SK-N-SH treated with all-trans-retinoic acid at 6 μM for 48 hours (cell line): ENCODE results near the gene L1CAM.

ENCODE experiments used
- ATAC-seq: fragments of 200-7000 bp; cut with Tn5 transposase; 3 replicates; pipeline ENCODE4 v1.9.1; 2020; ENCODE audit warnings: mild to moderate bottlenecking, moderate library complexity
- CSDC2 ChIP-seq: fragments of 250-450 bp; sonication (Bioruptor Pico); IDR thresholded peaks from 2 replicates; pipeline ENCODE4 v1.5.0; 2020; ENCODE audit warnings: mild to moderate bottlenecking, moderate library complexity
- ESRRG ChIP-seq: fragments of 250-450 bp; sonication (Bioruptor Pico); IDR thresholded peaks from 2 replicates; pipeline ENCODE4 v1.6.1; 2021; ENCODE audit warnings: mild to moderate bottlenecking
- GLIS3 ChIP-seq: fragments of 250-450 bp; sonication (Bioruptor Pico); IDR thresholded peaks from 2 replicates; pipeline ENCODE4 v1.5.0; 2020; ENCODE audit warnings: mild to moderate bottlenecking, moderate library complexity
- ISL1 ChIP-seq: fragments of 250-450 bp; sonication (Bioruptor Pico); IDR thresholded peaks from 2 replicates; pipeline ENCODE4 v2.1.2; 2022; ENCODE audit warnings: mild to moderate bottlenecking, moderate library complexity
- OSR1 ChIP-seq: fragments of 250-450 bp; sonication (Bioruptor Pico); IDR thresholded peaks from 2 replicates; pipeline ENCODE4 v1.8.0; 2022; ENCODE audit warnings: moderate library complexity, mild to moderate bottlenecking, inconsistent platforms
- PPARA ChIP-seq: fragments of 250-450 bp; sonication (Bioruptor Pico); IDR thresholded peaks from 2 replicates; pipeline ENCODE4 v1.5.0; 2020; ENCODE audit warnings: mild to moderate bottlenecking, borderline replicate concordance
- RARB ChIP-seq: fragments of 250-450 bp; sonication (Bioruptor Pico); IDR thresholded peaks from 2 replicates; pipeline ENCODE4 v1.8.0; 2021; ENCODE audit warnings: mild to moderate bottlenecking, moderate library complexity
- SNAI2 ChIP-seq: fragments of 250-450 bp; sonication (Bioruptor Pico); IDR thresholded peaks from 2 replicates; pipeline ENCODE4 v1.5.0; 2020; ENCODE audit warnings: mild to moderate bottlenecking, moderate library complexity
- TCF4 ChIP-seq: fragments of 250-450 bp; sonication (Bioruptor Pico); IDR thresholded peaks from 2 replicates; pipeline ENCODE4 v1.8.0; 2021; ENCODE audit warnings: mild to moderate bottlenecking, moderate library complexity, borderline replicate concordance
- TOX ChIP-seq: fragments of 250-450 bp; sonication (Bioruptor Pico); IDR thresholded peaks from 2 replicates; pipeline ENCODE4 v1.8.0; 2021; ENCODE audit warnings: mild to moderate bottlenecking, moderate library complexity, borderline replicate concordance
- ZFP3 ChIP-seq: fragments of 250-450 bp; sonication (Bioruptor Pico); IDR thresholded peaks from 2 replicates; pipeline ENCODE4 v1.5.0; 2020; ENCODE audit warnings: mild to moderate bottlenecking, moderate library complexity
- ZFP30 ChIP-seq: fragments of 450-650 bp; formaldehyde crosslinking; IDR thresholded peaks from 2 replicates; pipeline ENCODE4 v1.5.0; 2022; ENCODE audit warnings: mild to moderate bottlenecking, moderate library complexity
- ZNF70 ChIP-seq: fragments of 450-650 bp; formaldehyde crosslinking; IDR thresholded peaks from 2 replicates; pipeline ENCODE4 v1.5.0; 2020; ENCODE audit warnings: mild to moderate bottlenecking, moderate library complexity
- TF ChIP-seq, protein P1 (sequence below): fragments of 250-450 bp; sonication (Bioruptor Pico); IDR thresholded peaks from 2 replicates; pipeline ENCODE4 v1.5.0; 2020; ENCODE audit warnings: mild to moderate bottlenecking, moderate library complexity
- TF ChIP-seq, protein P2 (sequence below): fragments of 250-450 bp; sonication (Bioruptor Pico); IDR thresholded peaks from 2 replicates; pipeline ENCODE4 v1.5.1; 2020; ENCODE audit warnings: low read depth, mild to moderate bottlenecking, moderate library complexity
- TF ChIP-seq, protein P3 (sequence below): fragments of 250-450 bp; sonication (Bioruptor Pico); IDR thresholded peaks from 2 replicates; pipeline ENCODE4 v1.8.0; 2020; ENCODE audit warnings: mild to moderate bottlenecking, moderate library complexity, borderline replicate concordance
- TF ChIP-seq, protein P4 (sequence below): fragments of 250-450 bp; sonication (Bioruptor Pico); IDR thresholded peaks from 2 replicates; pipeline ENCODE4 v1.5.1; 2021; ENCODE audit warnings: mild to moderate bottlenecking, moderate library complexity

The L1CAM gene

DNA sequence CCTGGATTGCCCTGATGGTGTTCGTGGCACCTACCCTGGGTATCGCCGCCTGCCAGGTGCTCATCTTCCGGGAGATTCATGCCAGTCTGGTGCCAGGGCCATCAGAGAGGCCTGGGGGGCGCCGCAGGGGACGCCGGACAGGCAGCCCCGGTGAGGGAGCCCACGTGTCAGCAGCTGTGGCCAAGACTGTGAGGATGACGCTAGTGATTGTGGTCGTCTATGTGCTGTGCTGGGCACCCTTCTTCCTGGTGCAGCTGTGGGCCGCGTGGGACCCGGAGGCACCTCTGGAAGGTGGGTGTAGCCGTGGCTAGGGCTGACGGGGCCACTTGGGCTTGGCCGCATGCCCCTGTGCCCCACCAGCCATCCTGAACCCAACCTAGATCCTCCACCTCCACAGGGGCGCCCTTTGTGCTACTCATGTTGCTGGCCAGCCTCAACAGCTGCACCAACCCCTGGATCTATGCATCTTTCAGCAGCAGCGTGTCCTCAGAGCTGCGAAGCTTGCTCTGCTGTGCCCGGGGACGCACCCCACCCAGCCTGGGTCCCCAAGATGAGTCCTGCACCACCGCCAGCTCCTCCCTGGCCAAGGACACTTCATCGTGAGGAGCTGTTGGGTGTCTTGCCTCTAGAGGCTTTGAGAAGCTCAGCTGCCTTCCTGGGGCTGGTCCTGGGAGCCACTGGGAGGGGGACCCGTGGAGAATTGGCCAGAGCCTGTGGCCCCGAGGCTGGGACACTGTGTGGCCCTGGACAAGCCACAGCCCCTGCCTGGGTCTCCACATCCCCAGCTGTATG, 20.3 kb upstream of the L1CAM start:
- TF ChIP-seq, protein P1, sequence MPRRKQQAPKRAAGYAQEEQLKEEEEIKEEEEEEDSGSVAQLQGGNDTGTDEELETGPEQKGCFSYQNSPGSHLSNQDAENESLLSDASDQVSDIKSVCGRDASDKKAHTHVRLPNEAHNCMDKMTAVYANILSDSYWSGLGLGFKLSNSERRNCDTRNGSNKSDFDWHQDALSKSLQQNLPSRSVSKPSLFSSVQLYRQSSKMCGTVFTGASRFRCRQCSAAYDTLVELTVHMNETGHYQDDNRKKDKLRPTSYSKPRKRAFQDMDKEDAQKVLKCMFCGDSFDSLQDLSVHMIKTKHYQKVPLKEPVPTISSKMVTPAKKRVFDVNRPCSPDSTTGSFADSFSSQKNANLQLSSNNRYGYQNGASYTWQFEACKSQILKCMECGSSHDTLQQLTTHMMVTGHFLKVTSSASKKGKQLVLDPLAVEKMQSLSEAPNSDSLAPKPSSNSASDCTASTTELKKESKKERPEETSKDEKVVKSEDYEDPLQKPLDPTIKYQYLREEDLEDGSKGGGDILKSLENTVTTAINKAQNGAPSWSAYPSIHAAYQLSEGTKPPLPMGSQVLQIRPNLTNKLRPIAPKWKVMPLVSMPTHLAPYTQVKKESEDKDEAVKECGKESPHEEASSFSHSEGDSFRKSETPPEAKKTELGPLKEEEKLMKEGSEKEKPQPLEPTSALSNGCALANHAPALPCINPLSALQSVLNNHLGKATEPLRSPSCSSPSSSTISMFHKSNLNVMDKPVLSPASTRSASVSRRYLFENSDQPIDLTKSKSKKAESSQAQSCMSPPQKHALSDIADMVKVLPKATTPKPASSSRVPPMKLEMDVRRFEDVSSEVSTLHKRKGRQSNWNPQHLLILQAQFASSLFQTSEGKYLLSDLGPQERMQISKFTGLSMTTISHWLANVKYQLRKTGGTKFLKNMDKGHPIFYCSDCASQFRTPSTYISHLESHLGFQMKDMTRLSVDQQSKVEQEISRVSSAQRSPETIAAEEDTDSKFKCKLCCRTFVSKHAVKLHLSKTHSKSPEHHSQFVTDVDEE (CRISPR knock-in tag), result no peak
- TF ChIP-seq ISL1 (CRISPR knock-in tag), result no peak
- TF ChIP-seq PPARA (CRISPR knock-in tag), result no peak
- TF ChIP-seq ZNF70 (CRISPR knock-in tag), result no peak
- TF ChIP-seq, protein P2, sequence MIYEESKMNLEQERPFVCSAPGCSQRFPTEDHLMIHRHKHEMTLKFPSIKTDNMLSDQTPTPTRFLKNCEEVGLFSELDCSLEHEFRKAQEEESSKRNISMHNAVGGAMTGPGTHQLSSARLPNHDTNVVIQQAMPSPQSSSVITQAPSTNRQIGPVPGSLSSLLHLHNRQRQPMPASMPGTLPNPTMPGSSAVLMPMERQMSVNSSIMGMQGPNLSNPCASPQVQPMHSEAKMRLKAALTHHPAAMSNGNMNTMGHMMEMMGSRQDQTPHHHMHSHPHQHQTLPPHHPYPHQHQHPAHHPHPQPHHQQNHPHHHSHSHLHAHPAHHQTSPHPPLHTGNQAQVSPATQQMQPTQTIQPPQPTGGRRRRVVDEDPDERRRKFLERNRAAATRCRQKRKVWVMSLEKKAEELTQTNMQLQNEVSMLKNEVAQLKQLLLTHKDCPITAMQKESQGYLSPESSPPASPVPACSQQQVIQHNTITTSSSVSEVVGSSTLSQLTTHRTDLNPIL (CRISPR knock-in tag), result no peak
- TF ChIP-seq SNAI2 (CRISPR knock-in tag), result no peak
- TF ChIP-seq GLIS3, result no peak
- TF ChIP-seq CSDC2 (CRISPR knock-in tag), result no peak
- no peak for TF ChIP-seq ESRRG (CRISPR knock-in tag)
- TF ChIP-seq ZFP3, result no peak
- no peak for TF ChIP-seq ZFP30 (CRISPR knock-in tag)
- TF ChIP-seq, protein P3, sequence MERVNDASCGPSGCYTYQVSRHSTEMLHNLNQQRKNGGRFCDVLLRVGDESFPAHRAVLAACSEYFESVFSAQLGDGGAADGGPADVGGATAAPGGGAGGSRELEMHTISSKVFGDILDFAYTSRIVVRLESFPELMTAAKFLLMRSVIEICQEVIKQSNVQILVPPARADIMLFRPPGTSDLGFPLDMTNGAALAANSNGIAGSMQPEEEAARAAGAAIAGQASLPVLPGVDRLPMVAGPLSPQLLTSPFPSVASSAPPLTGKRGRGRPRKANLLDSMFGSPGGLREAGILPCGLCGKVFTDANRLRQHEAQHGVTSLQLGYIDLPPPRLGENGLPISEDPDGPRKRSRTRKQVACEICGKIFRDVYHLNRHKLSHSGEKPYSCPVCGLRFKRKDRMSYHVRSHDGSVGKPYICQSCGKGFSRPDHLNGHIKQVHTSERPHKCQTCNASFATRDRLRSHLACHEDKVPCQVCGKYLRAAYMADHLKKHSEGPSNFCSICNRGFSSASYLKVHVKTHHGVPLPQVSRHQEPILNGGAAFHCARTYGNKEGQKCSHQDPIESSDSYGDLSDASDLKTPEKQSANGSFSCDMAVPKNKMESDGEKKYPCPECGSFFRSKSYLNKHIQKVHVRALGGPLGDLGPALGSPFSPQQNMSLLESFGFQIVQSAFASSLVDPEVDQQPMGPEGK (CRISPR knock-in tag), result no peak
- TF ChIP-seq OSR1 (CRISPR knock-in tag), result no peak
- no peak for ATAC-seq

DNA sequence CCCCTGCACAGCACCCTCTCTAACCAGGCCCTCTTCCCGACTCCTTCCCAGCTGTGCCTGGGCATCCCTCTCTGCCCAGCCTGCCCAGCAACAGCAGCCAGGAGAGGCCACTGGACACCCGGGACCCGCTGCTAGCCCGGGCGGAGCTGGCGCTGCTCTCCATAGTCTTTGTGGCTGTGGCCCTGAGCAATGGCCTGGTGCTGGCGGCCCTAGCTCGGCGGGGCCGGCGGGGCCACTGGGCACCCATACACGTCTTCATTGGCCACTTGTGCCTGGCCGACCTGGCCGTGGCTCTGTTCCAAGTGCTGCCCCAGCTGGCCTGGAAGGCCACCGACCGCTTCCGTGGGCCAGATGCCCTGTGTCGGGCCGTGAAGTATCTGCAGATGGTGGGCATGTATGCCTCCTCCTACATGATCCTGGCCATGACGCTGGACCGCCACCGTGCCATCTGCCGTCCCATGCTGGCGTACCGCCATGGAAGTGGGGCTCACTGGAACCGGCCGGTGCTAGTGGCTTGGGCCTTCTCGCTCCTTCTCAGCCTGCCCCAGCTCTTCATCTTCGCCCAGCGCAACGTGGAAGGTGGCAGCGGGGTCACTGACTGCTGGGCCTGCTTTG, 19.6 kb upstream of the L1CAM start:
- no peak for ATAC-seq

More for the DNA sequence above, 19.6 kb upstream of the L1CAM start:
- TF ChIP-seq OSR1 (CRISPR knock-in tag) (no peak), RARB (CRISPR knock-in tag) (no peak), ESRRG (CRISPR knock-in tag) (no peak), CSDC2 (CRISPR knock-in tag) (no peak), GLIS3 (no peak), SNAI2 (CRISPR knock-in tag) (no peak), TOX (CRISPR knock-in tag) (no peak), TCF4 (CRISPR knock-in tag) (no peak)
- TF ChIP-seq, protein P4, sequence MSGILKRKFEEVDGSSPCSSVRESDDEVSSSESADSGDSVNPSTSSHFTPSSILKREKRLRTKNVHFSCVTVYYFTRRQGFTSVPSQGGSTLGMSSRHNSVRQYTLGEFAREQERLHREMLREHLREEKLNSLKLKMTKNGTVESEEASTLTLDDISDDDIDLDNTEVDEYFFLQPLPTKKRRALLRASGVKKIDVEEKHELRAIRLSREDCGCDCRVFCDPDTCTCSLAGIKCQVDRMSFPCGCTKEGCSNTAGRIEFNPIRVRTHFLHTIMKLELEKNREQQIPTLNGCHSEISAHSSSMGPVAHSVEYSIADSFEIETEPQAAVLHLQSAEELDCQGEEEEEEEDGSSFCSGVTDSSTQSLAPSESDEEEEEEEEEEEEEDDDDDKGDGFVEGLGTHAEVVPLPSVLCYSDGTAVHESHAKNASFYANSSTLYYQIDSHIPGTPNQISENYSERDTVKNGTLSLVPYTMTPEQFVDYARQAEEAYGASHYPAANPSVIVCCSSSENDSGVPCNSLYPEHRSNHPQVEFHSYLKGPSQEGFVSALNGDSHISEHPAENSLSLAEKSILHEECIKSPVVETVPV (CRISPR knock-in tag), result no peak
- TF ChIP-seq, protein P3 (CRISPR knock-in tag), result no peak
- TF ChIP-seq, protein P2 (CRISPR knock-in tag), result no peak
